Activated CD8-positive, alpha-beta memory T cell treated with anti-CD3 and anti-CD28 coated beads for 24 hours (primary cell): Measurements from ENCODE around the gene TTLL5.
A peak's percentile ranks its signal among the peaks of the same experiment; 100 is the strongest.

Experiments used
- DNase-seq: peaks from one replicate; pipeline ENCODE4 v3.0.0-alpha.2; 2020

The TTLL5 gene

GRCh38 chr14:75976826-75977581 is 316.0 kb downstream of the TTLL5 start:
- no peak for DNase-seq

DNA sequence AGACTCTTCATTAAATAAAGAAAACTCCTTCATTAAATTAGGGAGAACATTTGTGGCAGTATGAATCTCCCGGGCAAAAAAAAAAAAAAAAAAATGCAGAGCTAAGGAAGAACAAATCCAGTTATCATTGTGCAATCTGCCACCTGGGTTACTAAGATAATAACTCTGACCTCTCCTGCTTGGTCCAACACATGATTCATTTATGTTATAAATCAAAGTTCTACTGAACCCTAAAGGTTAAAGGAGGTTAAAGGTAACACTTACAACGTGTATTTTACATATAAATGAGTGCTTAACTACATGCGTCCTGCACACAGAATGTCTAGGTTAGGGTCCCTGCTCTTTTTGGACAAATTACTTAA is 316.5 kb downstream of the TTLL5 start:
- no peak for DNase-seq

DNA sequence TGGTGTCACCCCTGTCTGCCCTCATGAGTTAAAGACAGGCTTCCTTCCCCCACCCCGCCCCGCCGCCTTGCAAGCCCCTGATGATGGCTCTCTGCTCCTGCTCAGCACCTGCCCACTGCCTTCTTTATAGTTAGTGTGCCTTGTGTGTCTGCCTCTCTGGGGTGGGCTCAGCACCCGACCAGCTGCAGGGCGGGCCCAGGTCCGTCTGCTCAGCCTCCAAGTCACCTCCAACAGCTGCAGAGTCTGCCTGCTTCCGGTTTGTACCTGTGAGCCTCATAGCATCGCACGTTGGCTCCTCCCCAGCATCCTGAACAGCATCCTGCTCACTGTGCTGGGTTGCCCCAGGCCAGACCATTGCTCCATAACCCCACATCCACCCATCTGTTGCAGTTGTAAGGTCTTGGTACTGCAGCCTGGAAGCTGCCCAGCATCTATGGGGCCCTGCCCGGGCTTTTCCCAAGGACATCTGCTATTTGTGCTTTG is 317.2 kb downstream of the TTLL5 start:
- peak; percentile 59 for DNase-seq

DNA sequence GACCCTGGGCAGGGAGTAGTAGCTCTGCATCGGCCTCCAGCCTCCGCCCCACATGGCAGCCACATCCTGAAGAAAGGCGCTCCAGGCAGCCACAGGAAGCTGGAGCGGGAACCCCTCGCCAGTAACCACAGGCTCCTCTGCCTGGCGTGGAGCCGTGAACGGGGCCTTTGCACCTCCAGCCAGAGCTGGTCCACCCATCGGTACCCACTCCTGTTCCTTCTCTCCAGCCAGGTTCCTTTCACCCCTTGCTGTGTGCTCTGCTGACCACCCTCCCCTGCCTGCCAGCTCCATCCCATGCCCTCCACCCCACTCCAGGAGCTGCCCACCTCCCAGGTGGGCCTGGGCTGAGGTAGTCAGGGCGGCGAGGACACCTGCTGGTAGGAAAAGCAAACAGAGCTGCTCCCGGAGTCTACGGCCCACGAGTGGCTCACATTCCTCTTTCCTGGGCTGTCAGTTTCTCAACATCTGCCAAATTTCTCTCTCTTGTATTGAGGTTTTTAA is 318.1 kb downstream of the TTLL5 start:
- DNase-seq = no peak

GRCh38 chr14:75979648-75980565 is 318.9 kb downstream of the TTLL5 start:
- DNase-seq = no peak

GRCh38 chr14:75980856-75981255 is 319.8 kb downstream of the TTLL5 start:
- DNase-seq = no peak

DNA sequence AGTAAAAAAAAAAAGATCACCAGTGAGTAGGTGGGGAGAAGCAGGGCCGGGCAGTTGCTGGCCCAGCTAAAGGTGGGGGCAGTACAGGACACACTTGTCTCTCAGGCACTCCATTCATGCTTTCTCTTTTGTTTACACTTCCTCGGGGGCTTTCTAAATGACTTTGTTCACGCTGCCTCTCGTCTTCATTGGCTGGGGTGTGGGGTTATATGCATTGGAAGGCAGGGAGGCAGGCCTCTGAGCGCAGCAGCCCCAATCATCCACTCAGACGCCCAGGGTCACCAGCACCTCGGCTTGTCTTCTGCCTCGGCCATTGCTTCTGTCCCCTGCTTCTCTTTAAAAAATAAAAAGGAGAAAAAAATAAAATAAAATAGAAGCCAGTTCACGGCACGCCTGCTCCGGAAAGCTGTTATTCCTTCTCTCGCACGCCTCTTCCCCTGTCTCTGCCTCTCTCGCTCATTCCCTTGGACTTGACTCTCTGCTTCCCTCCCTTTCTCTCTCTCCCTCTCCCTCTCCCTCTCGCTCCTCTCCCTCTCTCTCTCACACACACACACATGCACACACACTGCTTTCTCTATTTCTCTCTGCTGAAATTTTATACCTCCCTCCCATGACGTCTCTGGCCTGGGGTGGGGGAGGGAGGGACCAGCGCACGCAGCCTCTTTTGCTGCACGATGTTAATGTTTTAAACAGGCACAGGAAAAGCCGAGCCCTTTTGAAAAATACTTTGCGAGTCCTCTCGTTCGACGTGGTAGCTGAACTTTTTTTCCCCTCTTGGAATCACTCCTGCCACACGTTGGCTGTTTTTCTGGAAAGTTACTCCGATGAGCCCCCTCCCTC is 320.6 kb downstream of the TTLL5 start, which contains the start of gene TGFB3:
Gene TGFB3, minus strand, starts transcription at position 570 of the 840 bp plus-strand sequence. CDS start 1,102 bp downstream, outside the sequence.
- peak; percentile 70 for DNase-seq

DNA sequence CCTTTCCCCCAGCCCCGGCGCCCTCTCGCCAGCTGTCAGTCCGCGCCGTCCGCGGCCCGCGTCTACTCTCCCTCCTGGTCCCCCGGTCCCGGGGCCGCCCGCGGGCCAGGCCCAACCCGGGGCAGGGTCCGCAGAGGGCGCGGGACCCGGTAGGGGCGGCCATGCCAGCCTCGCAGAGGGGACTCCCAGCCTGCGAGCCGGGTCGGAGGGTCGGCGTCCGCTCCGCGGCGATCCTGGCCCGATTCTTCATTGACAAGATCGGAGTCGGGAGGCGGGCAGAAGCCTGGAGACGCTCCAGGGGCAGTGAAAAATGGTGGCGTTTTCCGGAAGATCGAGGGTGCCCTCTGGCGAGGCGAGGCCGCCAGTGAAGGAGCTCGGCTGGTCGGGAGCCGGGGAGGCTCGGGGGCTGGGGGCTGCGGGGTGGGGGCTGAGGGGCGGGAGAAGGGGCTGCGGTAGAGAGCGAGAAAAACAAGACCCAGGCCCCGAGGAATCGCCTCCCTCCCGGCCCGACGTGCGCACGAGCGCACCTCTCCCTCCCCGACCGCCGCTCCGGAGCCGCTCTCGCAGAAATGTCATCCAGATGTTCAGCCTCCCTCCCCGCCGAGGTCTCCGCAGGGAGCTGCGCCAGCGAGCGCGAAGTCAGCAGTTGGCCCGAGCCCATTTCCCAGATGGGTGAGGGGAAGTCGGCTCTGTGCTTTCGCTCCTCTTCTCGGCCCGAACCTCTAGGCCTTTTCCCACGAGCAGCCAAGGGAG is 321.4 kb downstream of the TTLL5 start:
- peak; percentile 91 for DNase-seq

- DNase-seq = no peak
Observed at GRCh38 chr14:75983019-75983358, 321.9 kb downstream of the TTLL5 start.

- no peak for DNase-seq
Observed at GRCh38 chr14:75984674-75985073, 323.6 kb downstream of the TTLL5 start.

DNA sequence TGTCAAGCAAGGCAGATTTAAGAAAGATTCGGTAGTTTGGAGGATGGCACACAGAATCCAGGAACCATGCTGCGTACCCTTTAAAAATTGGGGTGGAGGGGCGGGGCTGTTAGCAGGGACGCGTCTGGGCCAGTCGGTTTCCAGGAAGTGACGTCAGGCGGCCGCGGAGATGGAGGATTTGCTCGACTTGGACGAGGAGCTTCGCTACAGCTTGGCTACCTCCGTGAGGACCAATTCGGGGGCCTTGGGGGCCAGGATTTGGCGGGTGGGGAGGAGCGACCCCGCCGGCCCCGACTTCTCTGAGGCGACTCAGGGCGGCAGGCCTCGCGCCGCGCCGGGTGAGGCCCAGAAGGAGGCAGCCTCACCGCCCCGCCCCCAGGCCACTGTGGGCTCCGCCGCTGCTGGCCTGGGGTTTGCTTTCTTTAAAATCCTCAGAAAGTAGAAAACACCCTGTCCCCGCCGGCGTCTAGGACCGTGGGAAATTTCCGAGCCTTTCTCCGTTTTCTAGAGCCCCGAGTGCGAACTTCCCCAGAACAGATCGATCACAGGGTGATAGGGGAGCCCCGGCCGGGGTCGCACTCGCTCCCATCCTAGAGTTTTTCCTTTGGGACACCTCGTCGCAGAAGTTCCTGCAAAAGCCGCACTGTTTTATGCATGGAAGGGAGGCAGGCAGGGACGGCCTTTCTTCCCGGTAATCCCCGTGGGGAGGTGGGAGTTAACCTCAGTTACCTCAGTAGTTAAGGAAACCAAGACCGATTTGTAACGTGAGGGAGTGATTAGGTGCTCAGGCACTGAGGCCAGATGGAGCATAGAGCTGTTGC is 324.8 kb downstream of the TTLL5 start, which contains the start of gene IFT43:
Gene IFT43, plus strand, starts transcription at position 146 of the 821 bp plus-strand sequence. Its CDS starts 24 bp downstream, at position 170.
- DNase-seq = peak; percentile 95

GRCh38 chr14:75986439-75986765 is 325.4 kb downstream of the TTLL5 start:
- no peak for DNase-seq

DNA sequence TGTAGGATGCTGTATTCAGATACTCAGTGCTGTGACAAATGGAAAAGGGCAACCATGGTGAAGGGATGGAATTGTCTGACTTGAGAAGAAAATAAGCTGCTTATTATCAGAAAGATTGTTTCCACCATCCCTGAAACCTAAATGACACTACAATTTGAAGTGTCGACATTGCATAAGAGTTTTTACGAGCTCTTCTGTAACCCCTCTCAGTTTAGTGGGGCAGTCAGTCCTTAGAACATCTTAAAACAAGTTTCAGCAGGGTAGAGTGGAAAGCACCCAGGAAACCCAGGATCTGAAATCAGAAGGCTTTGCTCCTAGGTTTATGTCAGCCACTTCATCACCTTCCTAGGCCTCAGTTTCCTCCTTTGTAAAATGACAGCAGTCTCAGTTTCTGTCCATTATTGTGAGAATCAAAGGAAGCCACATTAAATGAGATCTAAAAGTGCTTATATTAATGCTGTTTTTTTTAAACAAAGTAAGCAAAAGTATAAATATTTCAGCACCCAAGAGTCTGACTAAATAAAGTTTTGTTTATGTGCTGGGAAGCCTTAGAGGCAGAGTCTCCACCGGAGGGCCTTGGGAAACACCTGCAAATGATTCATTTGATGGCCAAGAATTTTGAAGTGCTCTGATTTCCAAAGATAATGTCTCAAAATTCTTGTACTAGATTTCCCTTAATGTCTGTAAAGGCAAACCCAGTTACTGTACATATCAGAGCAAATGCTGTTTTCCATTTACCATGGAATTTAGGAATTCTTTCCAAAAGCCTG is 326.3 kb downstream of the TTLL5 start:
- no peak for DNase-seq

DNA sequence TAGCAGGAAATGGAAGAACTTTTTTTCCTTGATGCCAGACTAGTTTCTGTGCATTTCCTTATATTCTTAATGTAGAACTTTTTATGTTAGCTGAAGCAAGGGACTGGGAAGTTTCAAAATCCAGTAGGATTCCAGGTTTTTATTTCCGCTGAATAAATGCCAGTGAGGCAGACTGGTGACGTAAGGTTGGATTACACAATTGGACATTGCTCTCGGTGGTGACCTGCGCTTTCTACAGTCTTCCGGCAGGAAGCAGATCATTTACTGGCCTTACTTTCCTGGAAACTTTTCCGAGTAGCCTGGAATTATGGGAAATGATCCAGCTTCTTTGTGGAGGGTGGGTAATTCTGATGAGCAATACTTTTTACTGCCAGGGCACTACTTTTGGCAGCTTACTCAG is 328.1 kb downstream of the TTLL5 start:
- DNase-seq = no peak

GRCh38 chr14:75990297-75990696 is 329.3 kb downstream of the TTLL5 start:
- DNase-seq = no peak

- no peak for DNase-seq
Observed at GRCh38 chr14:75991753-75992152, 330.7 kb downstream of the TTLL5 start.

GRCh38 chr14:75993567-75994041 is 332.6 kb downstream of the TTLL5 start:
- DNase-seq = no peak

DNA sequence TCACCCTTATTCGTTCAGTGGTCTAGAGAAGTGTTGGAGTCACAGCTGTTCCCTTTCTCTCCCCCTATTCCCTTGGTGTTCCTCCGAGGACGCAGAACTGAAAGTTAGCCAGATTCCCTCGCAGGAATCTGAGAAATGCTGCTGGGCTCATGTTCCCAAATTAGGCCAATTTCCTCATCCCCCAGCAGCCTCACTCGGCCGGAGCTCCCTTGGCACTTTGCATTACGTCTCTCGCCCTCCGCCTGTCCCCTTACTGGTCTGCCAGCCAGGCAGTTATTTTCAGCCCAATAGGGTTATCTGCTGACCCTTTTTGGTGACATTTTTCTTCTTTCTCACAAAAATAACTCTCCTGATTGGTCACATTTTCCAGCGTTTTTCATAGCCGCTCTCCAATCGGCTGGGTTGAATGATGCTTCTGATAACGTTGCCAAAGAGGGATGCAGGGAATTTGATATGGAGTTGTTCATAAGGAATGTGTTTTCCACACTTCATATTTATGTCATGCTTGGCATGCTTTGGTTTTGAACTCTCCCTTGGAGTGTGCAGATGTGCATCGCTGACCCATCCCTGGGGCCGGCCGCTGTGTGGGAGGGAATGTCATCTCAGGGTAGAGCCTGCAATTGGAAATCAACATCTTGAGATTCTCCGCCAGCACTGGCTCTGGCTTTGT is 334.5 kb downstream of the TTLL5 start:
- DNase-seq = no peak

GRCh38 chr14:75996488-75996887 is 335.4 kb downstream of the TTLL5 start:
- DNase-seq = no peak
